HepG2 (cell line): ENCODE results near the gene OR2M5. TPM values are rescaled to one million over a fixed set of nuclear protein-coding genes. Genes with fewer than 3 reads are reported as not detected.

Experiments
- ATAC-seq: fragments of 200-7000 bp; cut with Tn5 transposase; 3 replicates; pipeline ENCODE4 v1.9.1; 2020; ENCODE audit warnings: mild to moderate bottlenecking, moderate library complexity
- BruUV-seq: library from RNA; stranded (reverse); fragments of 400-500 nt; replicated peaks from 2 replicates; lab custom pipeline; 2021; lab: Mats Ljungman, UMichigan
- CTCF ChIA-PET: fragments of 300-600 bp; formaldehyde crosslinking; extraction: SDS; loops from one replicate; lab custom pipeline; 2021; ENCODE audit warnings: low total read pairs, inconsistent platforms, low intra/inter-chr PET ratio; lab: Yijun Ruan, JAX
- POLR2A ChIA-PET: fragments of 350-600 bp; sonication (Branson Sonifier 250); formaldehyde crosslinking; loops from one replicate; lab custom pipeline; 2020; ENCODE audit warnings: antibody characterized with exemption, inconsistent platforms; lab: Yijun Ruan, JAX
- DNase-seq: peaks from one replicate; pipeline ENCODE4 v3.0.0-alpha.2; 2015; ENCODE audit warnings: low spot score
- FAIRE-seq: peaks from 3 replicates; lab custom pipeline; 2011; peaks lifted over from hg19 to GRCh38; lab: Jason Lieb, UNC
- H2AFZ ChIP-seq: one replicate; pipeline ENCODE4 v1.6.1; 2011; ENCODE audit warnings: low read length, inconsistent platforms
- H3K27ac ChIP-seq: fragments of 300-600 bp; 3 replicates; pipeline ENCODE4 v1.8.0; 2011; ENCODE audit warnings: mixed run types, mild to moderate bottlenecking, mixed read lengths, low read length, inconsistent platforms; ENCODE audit not compliant: insufficient read depth; ENCODE audit errors: extremely low read length
- H3K27me3 ChIP-seq, 2 experiments: fragments of 200-600 bp in 1 of 2; 2 replicates in 1 of 2; 3 replicates in 1 of 2; pipeline versions ENCODE4 v1.6.0 to v1.8.0; 2011; ENCODE audit warnings: low read length in 2 of 2, mild to moderate bottlenecking in 2 of 2, moderate library complexity in 2 of 2, inconsistent platforms in 1 of 2; ENCODE audit not compliant: insufficient read depth in 2 of 2, control insufficient read depth in 1 of 2
- H3K36me3 ChIP-seq, 2 experiments: fragments of 200-600 bp in 1 of 2; replicated peaks in 1 of 2; 2 replicates in 1 of 2; 3 replicates in 1 of 2; pipeline versions ENCODE4 v1.5.1 to v1.8.0; 2011; ENCODE audit warnings: low read length in 2 of 2, inconsistent platforms in 1 of 2; ENCODE audit not compliant: insufficient read depth in 2 of 2, control insufficient read depth in 1 of 2
- H3K4me1 ChIP-seq: 2 replicates; pipeline ENCODE4 v1.5.1; 2012; ENCODE audit warnings: low read length, inconsistent platforms; ENCODE audit not compliant: insufficient read depth
- H3K4me2 ChIP-seq: 2 replicates; pipeline ENCODE4 v1.6.0; 2011; ENCODE audit warnings: low read depth, low read length, inconsistent platforms
- H3K4me3 ChIP-seq, 3 experiments: fragments of 200-600 bp in 1 of 3; sonication (generic), shearing (Covaris generic) in 1 of 3; replicated peaks in 1 of 3; 2 replicates each; pipeline ENCODE4 v1.5.1; 2011 to 2016; ENCODE audit warnings: low read length in 3 of 3, inconsistent platforms in 2 of 3, low read depth in 2 of 3, mild to moderate bottlenecking in 2 of 3, control low read depth in 1 of 3, mixed read lengths in 1 of 3; ENCODE audit not compliant: insufficient read depth in 1 of 3
- H3K79me2 ChIP-seq: one replicate; pipeline ENCODE4 v1.6.1; 2011; ENCODE audit warnings: low read length, inconsistent platforms; ENCODE audit not compliant: insufficient read depth
- H3K9ac ChIP-seq: 2 replicates; pipeline ENCODE4 v1.6.0; 2011; ENCODE audit warnings: mild to moderate bottlenecking, low read depth, low read length, inconsistent platforms; ENCODE audit not compliant: insufficient read depth
- H3K9me3 ChIP-seq: 2 replicates; pipeline ENCODE4 v1.5.1; 2012; ENCODE audit warnings: mild to moderate bottlenecking, low read length
- H4K20me1 ChIP-seq: 2 replicates; pipeline ENCODE4 v1.6.0; 2011; ENCODE audit warnings: inconsistent platforms, mild to moderate bottlenecking, low read length, moderate library complexity; ENCODE audit not compliant: insufficient read depth
- CREB3 ChIP-seq: sonication (generic); formaldehyde crosslinking; IDR thresholded peaks from 2 replicates; pipeline ENCODE4 v1.5.0; 2020; ENCODE audit warnings: missing genetic modification reagents
- EEA1 ChIP-seq: sonication (generic); formaldehyde crosslinking; IDR thresholded peaks from 2 replicates; pipeline ENCODE4 v1.5.1; 2020; ENCODE audit warnings: mild to moderate bottlenecking, missing genetic modification reagents, borderline replicate concordance
- GATA4 ChIP-seq: sonication (generic); IDR thresholded peaks from 2 replicates; pipeline ENCODE4 v1.6.1; 2016; ENCODE audit warnings: antibody characterized with exemption, low read depth, borderline replicate concordance
- MIER3 ChIP-seq: IDR thresholded peaks from 2 replicates; pipeline ENCODE4 v1.6.1; 2016; ENCODE audit warnings: missing compliant biosample characterization, borderline replicate concordance
- NPAS2 ChIP-seq: sonication (generic); formaldehyde crosslinking; IDR thresholded peaks from 2 replicates; pipeline ENCODE4 v1.8.0; 2022; ENCODE audit warnings: mild to moderate bottlenecking, missing genetic modification reagents, borderline replicate concordance
- SOX13 ChIP-seq, 3 experiments: fragments of 450-650 bp in 1 of 3; sonication (generic) in 1 of 3; formaldehyde crosslinking in 1 of 3; IDR thresholded peaks in 2 of 3; conservative IDR thresholded peaks in 1 of 3; 2 replicates each; pipeline versions ENCODE4 v1.5.0 to v1.6.1; 2016 to 2020; ENCODE audit warnings: antibody characterized with exemption in 1 of 3, mild to moderate bottlenecking in 1 of 3, missing compliant biosample characterization in 1 of 3, missing genetic modification reagents in 1 of 3, moderate library complexity in 1 of 3
- ZBTB2 ChIP-seq: sonication (generic); formaldehyde crosslinking; IDR thresholded peaks from 2 replicates; pipeline ENCODE4 v1.8.0; 2022; ENCODE audit warnings: low read depth, missing genetic modification reagents
- ZFAT ChIP-seq: sonication (generic); formaldehyde crosslinking; conservative IDR thresholded peaks from 2 replicates; pipeline ENCODE4 v1.8.1; 2023; ENCODE audit warnings: missing genetic modification reagents, inconsistent platforms
- ZFYVE20 ChIP-seq: sonication (generic); formaldehyde crosslinking; IDR thresholded peaks from 2 replicates; pipeline ENCODE4 v1.8.0; 2023; ENCODE audit warnings: low read depth, mild to moderate bottlenecking, moderate library complexity, missing genetic modification reagents, borderline replicate concordance
- ZNF382 ChIP-seq: sonication (generic); formaldehyde crosslinking; IDR thresholded peaks from 2 replicates; pipeline ENCODE4 v1.5.0; 2020; ENCODE audit warnings: missing genetic modification reagents, mild to moderate bottlenecking, borderline replicate concordance
- ZNF44 ChIP-seq: sonication (generic); formaldehyde crosslinking; IDR thresholded peaks from 2 replicates; pipeline ENCODE4 v1.5.1; 2020; ENCODE audit warnings: mild to moderate bottlenecking, missing genetic modification reagents
- ZNF580 ChIP-seq: IDR thresholded peaks from 2 replicates; pipeline ENCODE4 v1.6.1; 2016; ENCODE audit warnings: low read depth, borderline replicate concordance
- ZNF629 ChIP-seq: sonication (generic); formaldehyde crosslinking; conservative IDR thresholded peaks from 2 replicates; pipeline ENCODE4 v1.5.0; 2020; ENCODE audit warnings: missing genetic modification reagents
- ZNF670 ChIP-seq: sonication (generic); formaldehyde crosslinking; IDR thresholded peaks from 2 replicates; pipeline ENCODE4 v1.8.0; 2022; ENCODE audit warnings: mild to moderate bottlenecking, missing genetic modification reagents, borderline replicate concordance
- WGBS: methylation state at CpG from one replicate; pipeline ENCODE4 v1.1.6; 2017; ENCODE audit warnings: low lambda C conversion rate; 5-methylcytosine and 5-hydroxymethylcytosine counted together
- in situ Hi-C: cut with HindIII; loops from 2 replicates; pipeline ENCODE4 v1.10.0; 2017; ENCODE audit warnings: low pct_unique_long_range_greater_than_20kb; ENCODE audit not compliant: extremely low pct_ligation_motif_present
- intact Hi-C: fragments of 100-400 bp; cut with micrococcal nuclease; formaldehyde crosslinking; loops from one replicate; pipeline ENCODE4 v1.10.0; 2022; ENCODE audit not compliant: unreplicated experiment
- polyA plus RNA-seq, 8 experiments: library from polyadenylated mRNA; depleted of rRNA in 3 of 8; stranded (reverse) in 7 of 8; unstranded in 1 of 8; fragments of >200 nt; fragmentation: Illumina TruSeq in 4 of 8; extraction: Trizol in 4 of 8; gene quantifications; 2 replicates each; pipeline versions ENCODE4 v1.2.1 to v1.2.3, GENCODE V29; 2011 to 2016; ENCODE audit warnings: low read depth in 4 of 8, missing spikeins in 1 of 8, mixed read lengths in 1 of 8; ENCODE audit not compliant: insufficient read depth in 1 of 8
- total RNA-seq, 5 experiments: library from RNA; depleted of rRNA; stranded (reverse); fragments of >200 nt; fragmentation: Illumina TruSeq; extraction: Trizol; gene quantifications; 2 replicates each; pipeline ENCODE4 v1.2.3, GENCODE V29; 2016; ENCODE audit warnings: low read depth in 1 of 5

The OR2M5 gene
- total and polyA plus RNA-seq, 2 of the 13 experiments (the other 11 are each of a cell fraction or from before 2014, with no cell fraction given): not detected

- ATAC-seq: no peak
- H3K9me3 ChIP-seq: peaks cover 90% of the 10 kb centered on the region
- no peak overlapping the region for H3K9ac ChIP-seq
- FAIRE-seq: no peak
- WGBS: 3% methylated on average over 1 of the region's 1 CpG
- H3K4me2 ChIP-seq: no peak overlapping the region
- H3K79me2 ChIP-seq: no peaks in the 10 kb centered on the region
- no peaks in the 10 kb centered on the region for H3K4me1 ChIP-seq
- BruUV-seq: no TSS peak
- H3K36me3 ChIP-seq: no peaks in the 10 kb centered on the region
- no peaks in the 10 kb centered on the region for H4K20me1 ChIP-seq
- in situ Hi-C loops: no loop called here
- H3K27me3 ChIP-seq: no peaks in the 10 kb centered on the region
- H3K4me3 ChIP-seq: no peak overlapping the region
- CTCF ChIA-PET: no interaction called here
- no peak for DNase-seq
- TF ChIP-seq ZNF44 (CRISPR knock-in tag) (no peak), CREB3 (CRISPR knock-in tag) (no peak), SOX13 (IDR thresholded peaks at IDR 0.05) (no peak), SOX13 (CRISPR knock-in tag; conservative IDR thresholded peaks at IDR 0.05 in 1 of 2, IDR thresholded peaks at IDR 0.05 in 1 of 2) (no peak), EEA1 (CRISPR knock-in tag) (no peak), ZNF629 (CRISPR knock-in tag) (no peak)
- TF ChIP-seq, all 625 proteins: peak for 0
- H2AFZ ChIP-seq: no peak overlapping the region
- intact Hi-C loops: loop anchor here (5.0 kb wide), 1 partner anchor 936 kb away; no protein-coding TSS in a partner anchor
- no peak overlapping the region for H3K27ac ChIP-seq
- POLR2A ChIA-PET: no interaction called here
Observed at GRCh38 chr1:248098529-248098928, 46.4 kb upstream of the OR2M5 start.

- FAIRE-seq (no peak), DNase-seq (no peak), ATAC-seq (no peak)
- no peak overlapping the region for H2AFZ ChIP-seq
- H3K79me2 ChIP-seq: no peaks in the 10 kb centered on the region
- BruUV-seq: no TSS peak
- H3K27ac ChIP-seq: no peak overlapping the region
- no peak overlapping the region for H3K4me2 ChIP-seq
- POLR2A ChIA-PET: no interaction called here
- H3K27me3 ChIP-seq: no peaks in the 10 kb centered on the region
- peaks cover 88% of the 10 kb centered on the region for H3K9me3 ChIP-seq
- H3K36me3 ChIP-seq: no peaks in the 10 kb centered on the region
- H3K4me1 ChIP-seq: no peaks in the 10 kb centered on the region
- no peak overlapping the region for H3K4me3 ChIP-seq
- CTCF ChIA-PET: no interaction called here
- H3K9ac ChIP-seq: no peak overlapping the region
- in situ Hi-C loops (no loop called here), intact Hi-C loops (no loop called here)
- H4K20me1 ChIP-seq: no peaks in the 10 kb centered on the region
- no peak for TF ChIP-seq ZNF580 (CRISPR knock-in tag)
- no peak for TF ChIP-seq NPAS2 (CRISPR knock-in tag)
- no peak for TF ChIP-seq GATA4
- TF ChIP-seq ZNF670: no peak
- TF ChIP-seq ZFYVE20 (CRISPR knock-in tag): no peak
- TF ChIP-seq ZBTB2 (CRISPR knock-in tag): no peak
- TF ChIP-seq ZNF382 (CRISPR knock-in tag): no peak
- no peak for TF ChIP-seq ZFAT
- no peak for TF ChIP-seq MIER3 (CRISPR knock-in tag)
Observed at GRCh38 chr1:248102847-248103246, 42.1 kb upstream of the OR2M5 start.
